Endothelial cell of hepatic sinusoid (primary cell): ENCODE results near the gene FAM219A.
"Not testable (repeated sequence)": the region's sequence is repeated elsewhere in the genome, so short reads cannot be mapped to it uniquely, and the experiment has no call there.

Experiments used
- in situ Hi-C: cut with HindIII; loops from 2 replicates; pipeline ENCODE4 v1.10.0; 2017; ENCODE audit warnings: low sequenced_read_pairs

The FAM219A gene

GRCh38 chr9:34485822-34486221 lies 27.5 kb upstream of the FAM219A start:
- in situ Hi-C loops = no loop called here

DNA sequence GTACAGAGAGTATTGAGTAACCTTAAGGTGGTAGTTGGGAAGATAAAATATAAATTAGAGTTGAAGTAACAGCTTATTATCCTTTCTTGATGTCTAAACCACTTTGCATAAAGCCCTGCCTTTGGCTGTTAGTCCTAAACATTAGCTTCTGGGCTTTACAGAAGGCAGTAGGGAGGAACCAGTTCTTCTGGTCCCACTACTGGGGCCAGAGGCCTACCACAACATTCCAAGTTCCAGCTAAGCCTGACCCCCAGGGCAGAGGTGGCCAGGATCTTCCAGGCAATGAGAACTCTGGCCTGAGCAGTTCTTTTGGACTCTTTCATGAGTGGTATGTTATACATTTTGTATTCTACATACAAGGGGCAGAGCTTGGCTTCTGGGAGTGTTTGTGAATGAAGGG lies 26.3 kb upstream of the FAM219A start:
- in situ Hi-C loops = no loop called here

DNA sequence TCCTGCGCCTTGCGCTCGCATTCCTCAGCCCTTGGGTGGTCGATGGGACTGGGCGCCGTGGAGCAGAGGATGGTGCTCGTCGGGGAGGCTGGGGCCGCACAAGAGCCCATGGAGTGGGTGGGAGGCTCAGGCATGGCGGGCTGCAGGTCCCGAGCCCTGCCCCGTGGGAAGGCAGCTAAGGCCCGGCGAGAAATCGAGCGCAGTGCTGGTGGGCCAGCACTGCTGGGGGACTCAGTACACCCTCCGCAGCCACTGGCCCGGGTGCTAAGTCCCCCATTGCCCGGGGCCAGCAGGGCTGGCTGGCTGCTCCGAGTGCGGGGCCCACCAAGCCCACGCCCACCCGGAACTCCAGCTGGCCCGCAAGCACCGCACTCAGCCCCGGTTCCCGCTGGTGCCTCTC lies 24.4 kb upstream of the FAM219A start:
- in situ Hi-C loops = not testable (repeated sequence)

- in situ Hi-C loops = not testable (repeated sequence)
Measured at GRCh38 chr9:34481620-34482019, 23.2 kb upstream of the FAM219A start.

GRCh38 chr9:34479431-34479866 lies 21.1 kb upstream of the FAM219A start:
- in situ Hi-C loops = no loop called here

- in situ Hi-C loops = no loop called here
Measured at GRCh38 chr9:34477541-34477940, 19.2 kb upstream of the FAM219A start.

DNA sequence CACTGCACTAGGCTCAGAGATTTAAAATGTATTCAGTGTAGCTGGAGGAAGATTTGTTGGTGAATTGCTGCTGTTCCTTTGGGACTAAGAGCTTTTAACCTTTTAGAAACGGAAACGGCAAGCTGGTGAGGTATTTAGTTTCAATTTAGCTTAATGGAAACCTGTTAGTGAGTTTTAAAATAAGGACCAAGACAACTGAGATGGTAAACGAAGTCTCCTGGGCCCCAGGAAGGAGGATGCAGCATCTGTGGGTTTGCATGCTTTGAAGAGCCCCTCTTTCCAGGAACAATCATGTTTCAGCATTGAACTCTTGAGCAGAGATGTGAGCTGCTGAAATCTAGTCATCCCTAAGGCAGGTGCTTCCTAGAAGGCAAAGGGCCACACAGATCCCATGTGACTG lies 16.7 kb upstream of the FAM219A start:
- in situ Hi-C loops = no loop called here

GRCh38 chr9:34465468-34465867 lies 7.1 kb upstream of the FAM219A start:
- in situ Hi-C loops = no loop called here

DNA sequence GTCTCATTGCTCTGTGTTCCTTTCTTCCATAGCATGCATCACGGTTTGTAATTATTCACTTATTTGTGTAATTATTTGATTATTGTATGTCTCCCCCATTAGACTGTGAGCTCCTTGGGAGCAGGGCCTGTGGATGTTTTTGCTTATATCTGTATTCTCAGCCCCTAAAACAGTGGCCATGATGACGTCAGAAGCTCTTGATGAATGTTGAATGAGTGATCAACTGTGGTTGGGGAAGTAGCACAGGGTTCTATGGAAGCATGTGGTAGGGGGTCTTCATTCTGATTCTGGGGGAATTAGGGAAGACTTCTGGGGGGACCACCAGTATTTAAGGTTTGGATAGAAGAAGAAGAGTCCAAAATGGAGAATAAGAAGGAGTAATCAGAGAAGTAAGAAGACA lies 6.2 kb upstream of the FAM219A start:
- in situ Hi-C loops = loop anchor here (5.0 kb wide), 2 partner anchors 47 to 48 kb away; no protein-coding TSS in a partner anchor

GRCh38 chr9:34463901-34464232 lies 5.5 kb upstream of the FAM219A start:
- in situ Hi-C loops = loop anchor here (5.0 kb wide), 2 partner anchors 47 to 48 kb away; no protein-coding TSS in a partner anchor

DNA sequence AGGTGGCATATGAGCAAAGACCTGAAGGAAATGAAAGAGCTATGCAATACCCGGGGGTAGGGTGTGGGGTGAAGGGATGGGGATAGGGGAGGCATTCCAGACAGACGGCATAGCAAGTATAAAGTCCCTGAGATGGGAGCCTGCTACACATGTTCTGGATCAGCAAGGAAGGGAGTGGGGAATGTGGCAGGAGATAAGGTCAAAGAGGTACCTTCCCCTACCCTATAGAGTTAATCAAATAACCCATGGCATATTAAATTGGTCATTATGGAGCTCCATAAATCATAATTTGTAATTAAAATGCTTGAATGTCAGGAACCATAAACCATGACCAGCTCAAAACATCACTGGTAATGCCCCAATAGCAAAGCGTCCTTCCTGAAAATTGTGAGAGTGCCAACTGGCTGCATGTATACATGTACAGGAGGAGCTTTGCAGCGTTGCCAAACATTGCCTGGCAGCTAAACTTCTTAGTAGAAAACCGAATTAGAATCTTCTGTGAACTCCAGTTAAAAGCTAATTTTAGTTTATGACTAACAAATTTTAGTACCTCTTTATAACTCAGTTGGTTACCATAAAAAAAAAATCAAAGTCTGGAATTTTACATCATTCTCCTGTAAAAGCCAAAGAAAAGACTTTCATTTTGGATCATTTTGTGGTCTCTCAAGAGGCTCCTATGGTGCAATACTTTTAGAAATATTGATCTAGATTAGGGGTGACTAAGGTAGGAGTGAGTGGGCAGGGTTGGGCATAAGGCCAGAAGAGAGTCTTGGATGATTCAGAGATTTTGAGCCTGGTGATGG lies 4.9 kb upstream of the FAM219A start:
- in situ Hi-C loops = loop anchor here (5.0 kb wide), 2 partner anchors 46 to 49 kb away; no protein-coding TSS in a partner anchor

- in situ Hi-C loops = loop anchor here (5.0 kb wide), 2 partner anchors 43 to 52 kb away; no protein-coding TSS in a partner anchor
Measured at GRCh38 chr9:34459941-34460340, 1.6 kb upstream of the FAM219A start.

- in situ Hi-C loops = no loop called here
Measured at GRCh38 chr9:34459356-34459755, 986 bp upstream of the FAM219A start.

GRCh38 chr9:34458959-34459340 lies 580 bp upstream of the FAM219A start:
- in situ Hi-C loops = no loop called here

- in situ Hi-C loops = no loop called here
Measured at GRCh38 chr9:34457266-34458012, 931 bp downstream of the FAM219A start.

- in situ Hi-C loops = no loop called here
Measured at GRCh38 chr9:34456746-34457145, 1.6 kb downstream of the FAM219A start.

DNA sequence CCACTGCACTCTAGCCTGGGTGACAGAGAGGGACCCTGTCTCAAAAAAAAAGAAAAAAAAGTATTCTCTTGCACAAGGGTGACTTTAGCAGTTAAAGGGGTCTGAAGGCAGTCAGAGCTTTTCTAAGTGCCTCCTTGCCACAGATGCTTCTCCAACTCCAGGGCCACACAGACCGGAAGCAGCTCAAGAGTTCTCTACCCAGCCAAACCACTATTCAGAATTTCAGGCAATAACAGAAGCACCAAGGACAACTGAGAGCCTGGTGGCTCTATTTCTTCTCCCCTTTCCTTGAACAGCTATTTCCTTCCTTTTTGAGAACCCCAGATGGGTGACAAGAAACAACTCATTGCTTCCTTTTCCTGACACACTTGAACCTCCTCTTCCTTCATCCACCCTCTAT lies 2.2 kb downstream of the FAM219A start:
- in situ Hi-C loops = no loop called here

DNA sequence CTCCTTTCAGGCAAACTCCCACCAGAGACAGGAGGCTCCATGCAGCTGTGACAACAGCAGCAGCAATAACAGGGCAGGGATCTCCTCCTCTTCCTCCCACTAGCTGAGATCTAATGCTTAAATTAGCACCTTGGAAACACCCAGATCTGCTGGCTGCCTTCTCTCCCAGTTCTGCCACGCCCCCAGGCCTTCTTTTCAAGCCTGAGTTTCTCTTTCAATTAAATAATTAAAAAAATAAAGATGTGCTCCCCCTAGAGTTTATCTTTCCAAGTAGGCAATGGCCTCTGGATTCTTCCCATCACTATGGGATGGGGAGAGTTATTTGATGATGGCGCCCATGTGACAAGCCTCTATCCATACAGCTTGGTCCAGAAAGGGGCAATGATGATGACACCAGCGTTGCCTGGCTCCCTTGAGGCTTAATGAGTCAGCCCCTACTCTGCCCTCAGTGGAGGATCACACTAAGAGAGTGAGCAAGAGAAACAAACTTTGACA lies 3.8 kb downstream of the FAM219A start:
- in situ Hi-C loops = no loop called here

DNA sequence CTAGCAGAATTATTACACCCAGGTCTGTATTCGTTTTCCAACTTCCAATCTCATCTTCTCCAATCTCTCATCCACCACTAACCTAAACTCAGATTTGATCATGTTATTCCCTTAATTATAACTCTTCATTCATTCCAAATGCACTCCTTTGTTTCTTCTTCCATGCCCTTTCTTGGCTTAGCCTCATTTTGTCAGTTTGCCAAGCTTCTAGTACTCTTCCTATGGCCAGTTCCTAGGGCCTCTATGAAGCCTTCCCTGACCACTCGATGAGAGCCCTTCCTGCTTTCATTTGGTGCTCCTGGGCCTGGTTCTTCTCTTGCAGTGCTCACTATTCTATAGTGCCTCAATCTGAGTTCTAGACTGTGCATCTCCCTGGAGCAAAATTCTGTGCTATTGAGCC lies 5.8 kb downstream of the FAM219A start:
- in situ Hi-C loops = no loop called here

- in situ Hi-C loops = no loop called here
Measured at GRCh38 chr9:34451545-34451944, 6.8 kb downstream of the FAM219A start.

DNA sequence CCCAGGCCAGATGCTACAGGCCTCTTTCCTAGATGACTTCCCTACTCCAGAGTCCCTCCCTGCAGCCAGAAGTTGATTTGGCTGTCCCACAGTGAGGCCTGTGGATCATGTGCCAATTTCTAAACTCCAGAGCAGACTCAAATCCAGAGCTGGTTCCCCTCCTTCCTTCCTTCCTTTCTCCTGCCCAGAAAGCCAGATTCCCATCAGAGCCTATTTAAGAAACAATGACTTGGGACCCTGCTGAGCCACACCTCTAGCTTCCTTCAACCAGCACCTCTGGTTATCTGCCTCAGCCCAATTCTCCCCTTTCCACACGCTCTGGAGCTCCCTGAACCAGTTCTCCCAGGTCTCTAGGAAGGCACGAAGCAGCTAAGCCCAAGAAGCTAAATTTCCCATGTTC lies 7.2 kb downstream of the FAM219A start:
- in situ Hi-C loops = no loop called here

DNA sequence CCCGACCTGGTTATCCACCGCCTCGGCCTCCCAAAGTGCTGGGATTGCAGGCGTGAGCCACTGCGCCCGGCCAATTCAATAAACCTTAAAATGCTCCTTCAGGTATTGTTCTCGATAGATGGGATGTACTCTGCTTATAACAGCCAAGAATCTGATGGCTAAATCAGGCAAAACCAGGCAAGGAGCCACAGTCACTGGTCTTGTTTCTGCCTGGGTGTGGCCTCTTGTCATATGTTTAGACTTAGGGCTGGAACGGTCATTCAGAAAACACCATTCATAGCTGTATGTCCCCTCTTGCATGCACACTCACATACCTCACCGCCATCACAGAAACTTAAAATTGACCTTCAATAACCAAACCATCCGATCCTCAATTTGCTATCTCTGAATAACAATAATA lies 7.7 kb downstream of the FAM219A start:
- in situ Hi-C loops = no loop called here
